ENCODE measurements around the gene PRIM2. TPM values are rescaled to one million over a fixed set of nuclear protein-coding genes. Genes with fewer than 3 reads are reported as not detected.
"Not testable (repeated sequence)": the region's sequence is repeated elsewhere in the genome, so short reads cannot be mapped to it uniquely, and the experiment has no call there.

The PRIM2 gene
- total RNA-seq, 1 experiment from 2014 or later: 45.2 TPM

- H3K4me1 ChIP-seq (ENCODE audit: insufficient read depth, low read length, poor library complexity, severe bottlenecking); DNase-seq (ENCODE audit: low spot score); BruUV-seq (replicated peaks); POLR2A ChIA-PET (ENCODE audit: low non-redundant PET); H3K9me3 ChIP-seq (ENCODE audit: low read depth, low read length, poor library complexity, severe bottlenecking); H3K27me3 ChIP-seq (replicated peaks; ENCODE audit: insufficient read depth, low read depth, low read length, poor library complexity); H3K36me3 ChIP-seq (ENCODE audit: insufficient read depth, low read length, poor library complexity, severe bottlenecking); intact Hi-C loops (cut with micrococcal nuclease; ENCODE audit: unreplicated experiment); H3K27ac ChIP-seq (ENCODE audit: low read depth, low read length, poor library complexity, severe bottlenecking); H3K4me3 ChIP-seq (ENCODE audit: low read depth, low read length, poor library complexity, severe bottlenecking); CTCF ChIA-PET: not testable (repeated sequence)
Measured at GRCh38 chr6:57445379-57445778, 127.9 kb downstream of the PRIM2 start.

- H3K36me3 ChIP-seq (ENCODE audit: insufficient read depth, low read length, poor library complexity, severe bottlenecking); H3K27me3 ChIP-seq (replicated peaks; ENCODE audit: insufficient read depth, low read depth, low read length, poor library complexity); H3K4me1 ChIP-seq (ENCODE audit: insufficient read depth, low read length, poor library complexity, severe bottlenecking); POLR2A ChIA-PET (ENCODE audit: low non-redundant PET); H3K4me3 ChIP-seq (ENCODE audit: low read depth, low read length, poor library complexity, severe bottlenecking); H3K27ac ChIP-seq (ENCODE audit: low read depth, low read length, poor library complexity, severe bottlenecking); DNase-seq (ENCODE audit: low spot score); CTCF ChIA-PET; intact Hi-C loops (cut with micrococcal nuclease; ENCODE audit: unreplicated experiment); BruUV-seq (replicated peaks); H3K9me3 ChIP-seq (ENCODE audit: low read depth, low read length, poor library complexity, severe bottlenecking): not testable (repeated sequence)
Measured at GRCh38 chr6:57445790-57446468, 128.5 kb downstream of the PRIM2 start.

- H3K4me3 ChIP-seq (ENCODE audit: low read depth, low read length, poor library complexity, severe bottlenecking); H3K4me1 ChIP-seq (ENCODE audit: insufficient read depth, low read length, poor library complexity, severe bottlenecking); CTCF ChIA-PET; DNase-seq (ENCODE audit: low spot score); H3K36me3 ChIP-seq (ENCODE audit: insufficient read depth, low read length, poor library complexity, severe bottlenecking); H3K27me3 ChIP-seq (replicated peaks; ENCODE audit: insufficient read depth, low read depth, low read length, poor library complexity); H3K9me3 ChIP-seq (ENCODE audit: low read depth, low read length, poor library complexity, severe bottlenecking); BruUV-seq (replicated peaks); H3K27ac ChIP-seq (ENCODE audit: low read depth, low read length, poor library complexity, severe bottlenecking); intact Hi-C loops (cut with micrococcal nuclease; ENCODE audit: unreplicated experiment); POLR2A ChIA-PET (ENCODE audit: low non-redundant PET): not testable (repeated sequence)
Measured at GRCh38 chr6:57449496-57450066, 132.2 kb downstream of the PRIM2 start.

- H3K9me3 ChIP-seq (ENCODE audit: low read depth, low read length, poor library complexity, severe bottlenecking); H3K27ac ChIP-seq (ENCODE audit: low read depth, low read length, poor library complexity, severe bottlenecking); BruUV-seq (replicated peaks); CTCF ChIA-PET; H3K4me1 ChIP-seq (ENCODE audit: insufficient read depth, low read length, poor library complexity, severe bottlenecking); H3K27me3 ChIP-seq (replicated peaks; ENCODE audit: insufficient read depth, low read depth, low read length, poor library complexity); POLR2A ChIA-PET (ENCODE audit: low non-redundant PET); H3K4me3 ChIP-seq (ENCODE audit: low read depth, low read length, poor library complexity, severe bottlenecking); intact Hi-C loops (cut with micrococcal nuclease; ENCODE audit: unreplicated experiment); DNase-seq (ENCODE audit: low spot score); H3K36me3 ChIP-seq (ENCODE audit: insufficient read depth, low read length, poor library complexity, severe bottlenecking): not testable (repeated sequence)
Measured at GRCh38 chr6:57459781-57460180, 142.4 kb downstream of the PRIM2 start.

- intact Hi-C loops (cut with micrococcal nuclease; ENCODE audit: unreplicated experiment); POLR2A ChIA-PET (ENCODE audit: low non-redundant PET); H3K4me3 ChIP-seq (ENCODE audit: low read depth, low read length, poor library complexity, severe bottlenecking); BruUV-seq (replicated peaks); H3K9me3 ChIP-seq (ENCODE audit: low read depth, low read length, poor library complexity, severe bottlenecking); CTCF ChIA-PET; H3K27ac ChIP-seq (ENCODE audit: low read depth, low read length, poor library complexity, severe bottlenecking); DNase-seq (ENCODE audit: low spot score); H3K4me1 ChIP-seq (ENCODE audit: insufficient read depth, low read length, poor library complexity, severe bottlenecking); H3K27me3 ChIP-seq (replicated peaks; ENCODE audit: insufficient read depth, low read depth, low read length, poor library complexity); H3K36me3 ChIP-seq (ENCODE audit: insufficient read depth, low read length, poor library complexity, severe bottlenecking): not testable (repeated sequence)
Measured at GRCh38 chr6:57461022-57461421, 143.6 kb downstream of the PRIM2 start.

GRCh38 chr6:57463809-57464208 lies 146.4 kb downstream of the PRIM2 start:
- H3K4me1 ChIP-seq (ENCODE audit: insufficient read depth, low read length, poor library complexity, severe bottlenecking); POLR2A ChIA-PET (ENCODE audit: low non-redundant PET); CTCF ChIA-PET; intact Hi-C loops (cut with micrococcal nuclease; ENCODE audit: unreplicated experiment); H3K27ac ChIP-seq (ENCODE audit: low read depth, low read length, poor library complexity, severe bottlenecking); H3K4me3 ChIP-seq (ENCODE audit: low read depth, low read length, poor library complexity, severe bottlenecking); H3K36me3 ChIP-seq (ENCODE audit: insufficient read depth, low read length, poor library complexity, severe bottlenecking); BruUV-seq (replicated peaks); H3K27me3 ChIP-seq (replicated peaks; ENCODE audit: insufficient read depth, low read depth, low read length, poor library complexity); DNase-seq (ENCODE audit: low spot score); H3K9me3 ChIP-seq (ENCODE audit: low read depth, low read length, poor library complexity, severe bottlenecking): not testable (repeated sequence)

- CTCF ChIA-PET; H3K36me3 ChIP-seq (ENCODE audit: insufficient read depth, low read length, poor library complexity, severe bottlenecking); H3K4me1 ChIP-seq (ENCODE audit: insufficient read depth, low read length, poor library complexity, severe bottlenecking); H3K9me3 ChIP-seq (ENCODE audit: low read depth, low read length, poor library complexity, severe bottlenecking); POLR2A ChIA-PET (ENCODE audit: low non-redundant PET); intact Hi-C loops (cut with micrococcal nuclease; ENCODE audit: unreplicated experiment); H3K27me3 ChIP-seq (replicated peaks; ENCODE audit: insufficient read depth, low read depth, low read length, poor library complexity); H3K27ac ChIP-seq (ENCODE audit: low read depth, low read length, poor library complexity, severe bottlenecking); DNase-seq (ENCODE audit: low spot score); BruUV-seq (replicated peaks); H3K4me3 ChIP-seq (ENCODE audit: low read depth, low read length, poor library complexity, severe bottlenecking): not testable (repeated sequence)
Measured at GRCh38 chr6:57465968-57466367, 148.5 kb downstream of the PRIM2 start.
